K562 (cell line): Measurements from ENCODE around the gene TMPRSS9. TPM values are rescaled to one million over a fixed set of nuclear protein-coding genes. Genes with fewer than 3 reads are reported as not detected.

ENCODE experiments used
- GABPB2 ChIP-seq: fragments of 250-450 bp; sonication (Bioruptor Pico); conservative IDR thresholded peaks from 2 replicates; pipeline ENCODE4 v1.5.1; 2021; ENCODE audit warnings: mild to moderate bottlenecking
- HIVEP1 ChIP-seq: fragments of 250-450 bp; sonication (Bioruptor Pico); IDR thresholded peaks from 2 replicates; pipeline ENCODE4 v1.4.0; 2020; ENCODE audit warnings: mild to moderate bottlenecking
- MYC ChIP-seq, 2 experiments: fragments of 250-450 bp in 1 of 2; sonication (Bioruptor Pico) in 1 of 2; IDR thresholded peaks; 2 replicates each; pipeline versions ENCODE4 v1.5.1 to v1.6.1; 2012 to 2021; ENCODE audit warnings: low read depth in 2 of 2, borderline replicate concordance in 1 of 2, improper control_type of control experiment in 1 of 2, low read length in 1 of 2, mild to moderate bottlenecking in 1 of 2, moderate library complexity in 1 of 2
- RBM25 ChIP-seq: fragments of 200-400 bp; formaldehyde crosslinking; IDR thresholded peaks from 2 replicates; pipeline ENCODE4 v1.6.1; 2018; ENCODE audit warnings: low read length, low read depth, moderate library complexity; ENCODE audit not compliant: severe bottlenecking
- SMAD2 ChIP-seq: fragments of 150-350 bp; IDR thresholded peaks from 2 replicates; pipeline ENCODE4 v1.6.1; 2014; ENCODE audit warnings: low read depth, mild to moderate bottlenecking, low read length
- SMAD4 ChIP-seq: fragments of 250-450 bp; sonication (Bioruptor Pico); conservative IDR thresholded peaks from 2 replicates; pipeline ENCODE4 v1.8.0; 2021; ENCODE audit warnings: inconsistent platforms, mild to moderate bottlenecking, moderate library complexity
- TCF7L2 ChIP-seq: fragments of 150-350 bp; IDR thresholded peaks from 2 replicates; pipeline ENCODE4 v1.6.1; 2016; ENCODE audit warnings: low read depth, mild to moderate bottlenecking, low read length, moderate library complexity
- TGIF2 ChIP-seq: sonication (generic); formaldehyde crosslinking; IDR thresholded peaks from 2 replicates; pipeline ENCODE4 v1.8.1; 2022; ENCODE audit warnings: mild to moderate bottlenecking, missing genetic modification reagents, moderate library complexity
- ZNF121 ChIP-seq: sonication (generic); formaldehyde crosslinking; conservative IDR thresholded peaks from 2 replicates; pipeline ENCODE4 v1.8.0; 2022; ENCODE audit warnings: missing genetic modification reagents
- ZNF174 ChIP-seq: fragments of 250-450 bp; sonication (Bioruptor Pico); IDR thresholded peaks from 2 replicates; pipeline ENCODE4 v1.4.0; 2020; ENCODE audit warnings: mild to moderate bottlenecking
- polyA plus RNA-seq, 8 experiments: library from polyadenylated mRNA; depleted of rRNA in 4 of 8; stranded (reverse) in 5 of 8; unstranded in 3 of 8; fragments of >200 nt; fragmentation: Nextera tagmentation in 2 of 8; fragmentation: Illumina TruSeq in 1 of 8; extraction: Ambion mirVana in 2 of 8; extraction: Trizol in 1 of 8; gene quantifications; 2 replicates each; pipeline versions ENCODE4 v1.2.1 to v1.2.3, GENCODE V29; 2011 to 2014; ENCODE audit warnings: inconsistent platforms in 1 of 8, missing spikeins in 1 of 8
- total RNA-seq, 7 experiments: library from RNA; depleted of rRNA in 6 of 7; stranded (reverse); fragments of >200 nt in 6 of 7; fragmentation: Illumina TruSeq in 2 of 7; extraction: Trizol in 2 of 7; gene quantifications; 2 replicates each; pipeline versions ENCODE4 v1.2.1 to v1.2.3, GENCODE V29; 2011 to 2021; ENCODE audit warnings: low replicate concordance in 1 of 7
- TF ChIP-seq, protein P1 (sequence below): fragments of 450-650 bp; IDR thresholded peaks from 2 replicates; pipeline ENCODE4 v1.6.1; 2016; ENCODE audit warnings: low read depth
- TF ChIP-seq, protein P2 (sequence below): fragments of 250-450 bp; sonication (Bioruptor Pico); IDR thresholded peaks from 2 replicates; pipeline ENCODE4 v1.6.1; 2021; ENCODE audit warnings: mild to moderate bottlenecking
- TF ChIP-seq, protein P3 (sequence below): fragments of 450-650 bp; IDR thresholded peaks from 2 replicates; pipeline ENCODE4 v1.6.1; 2016

TMPRSS9 gene
- total and polyA plus RNA-seq, 9 of the 15 experiments (the other 6 are each of a cell fraction or from before 2014, with no cell fraction given): 0.01 to 0.03 TPM; not detected in 7

DNA sequence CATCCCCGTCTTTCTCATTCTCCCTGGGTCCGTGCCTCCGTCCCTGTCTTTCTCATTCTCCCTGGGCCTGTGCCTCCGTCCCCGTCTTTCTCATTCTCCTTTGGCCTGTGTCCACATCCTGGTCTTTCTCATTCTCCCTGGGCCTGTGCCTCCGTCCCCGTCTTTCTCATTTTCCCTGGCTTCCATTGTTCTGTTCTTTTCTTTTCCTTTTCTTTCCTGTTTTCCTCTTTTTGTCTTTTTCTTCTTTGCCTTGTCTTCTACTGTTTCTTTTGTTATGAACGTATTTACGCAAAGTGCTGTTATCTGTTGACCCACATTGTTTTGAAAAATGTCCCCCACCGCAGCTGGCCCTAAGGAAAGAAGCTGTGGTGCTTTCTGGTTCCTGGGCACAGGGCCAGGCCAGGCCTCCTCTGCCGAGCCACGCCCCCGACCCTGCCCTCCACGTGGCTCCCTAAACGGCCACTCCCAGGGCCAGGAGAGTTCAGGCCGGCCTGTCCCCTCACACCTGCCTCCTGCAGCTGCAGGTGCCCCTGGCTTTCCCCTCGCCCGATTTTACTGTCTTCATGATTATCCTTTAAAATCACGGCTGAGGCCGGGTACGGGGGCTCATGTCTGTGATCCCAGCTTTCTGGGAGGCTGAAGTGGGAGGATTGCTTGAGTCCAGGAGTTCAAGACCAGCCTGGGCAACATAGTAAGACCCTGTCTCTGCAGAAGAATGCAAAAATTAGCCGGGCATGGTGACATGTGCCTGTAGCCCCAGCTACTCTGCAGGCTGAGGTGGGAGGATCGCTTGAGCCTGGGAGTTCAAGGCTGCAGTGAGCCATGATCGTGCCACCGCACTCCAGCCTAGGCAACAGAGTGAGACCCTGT is 14.0 kb upstream of the TMPRSS9 start (continued):
- TF ChIP-seq, protein P1, sequence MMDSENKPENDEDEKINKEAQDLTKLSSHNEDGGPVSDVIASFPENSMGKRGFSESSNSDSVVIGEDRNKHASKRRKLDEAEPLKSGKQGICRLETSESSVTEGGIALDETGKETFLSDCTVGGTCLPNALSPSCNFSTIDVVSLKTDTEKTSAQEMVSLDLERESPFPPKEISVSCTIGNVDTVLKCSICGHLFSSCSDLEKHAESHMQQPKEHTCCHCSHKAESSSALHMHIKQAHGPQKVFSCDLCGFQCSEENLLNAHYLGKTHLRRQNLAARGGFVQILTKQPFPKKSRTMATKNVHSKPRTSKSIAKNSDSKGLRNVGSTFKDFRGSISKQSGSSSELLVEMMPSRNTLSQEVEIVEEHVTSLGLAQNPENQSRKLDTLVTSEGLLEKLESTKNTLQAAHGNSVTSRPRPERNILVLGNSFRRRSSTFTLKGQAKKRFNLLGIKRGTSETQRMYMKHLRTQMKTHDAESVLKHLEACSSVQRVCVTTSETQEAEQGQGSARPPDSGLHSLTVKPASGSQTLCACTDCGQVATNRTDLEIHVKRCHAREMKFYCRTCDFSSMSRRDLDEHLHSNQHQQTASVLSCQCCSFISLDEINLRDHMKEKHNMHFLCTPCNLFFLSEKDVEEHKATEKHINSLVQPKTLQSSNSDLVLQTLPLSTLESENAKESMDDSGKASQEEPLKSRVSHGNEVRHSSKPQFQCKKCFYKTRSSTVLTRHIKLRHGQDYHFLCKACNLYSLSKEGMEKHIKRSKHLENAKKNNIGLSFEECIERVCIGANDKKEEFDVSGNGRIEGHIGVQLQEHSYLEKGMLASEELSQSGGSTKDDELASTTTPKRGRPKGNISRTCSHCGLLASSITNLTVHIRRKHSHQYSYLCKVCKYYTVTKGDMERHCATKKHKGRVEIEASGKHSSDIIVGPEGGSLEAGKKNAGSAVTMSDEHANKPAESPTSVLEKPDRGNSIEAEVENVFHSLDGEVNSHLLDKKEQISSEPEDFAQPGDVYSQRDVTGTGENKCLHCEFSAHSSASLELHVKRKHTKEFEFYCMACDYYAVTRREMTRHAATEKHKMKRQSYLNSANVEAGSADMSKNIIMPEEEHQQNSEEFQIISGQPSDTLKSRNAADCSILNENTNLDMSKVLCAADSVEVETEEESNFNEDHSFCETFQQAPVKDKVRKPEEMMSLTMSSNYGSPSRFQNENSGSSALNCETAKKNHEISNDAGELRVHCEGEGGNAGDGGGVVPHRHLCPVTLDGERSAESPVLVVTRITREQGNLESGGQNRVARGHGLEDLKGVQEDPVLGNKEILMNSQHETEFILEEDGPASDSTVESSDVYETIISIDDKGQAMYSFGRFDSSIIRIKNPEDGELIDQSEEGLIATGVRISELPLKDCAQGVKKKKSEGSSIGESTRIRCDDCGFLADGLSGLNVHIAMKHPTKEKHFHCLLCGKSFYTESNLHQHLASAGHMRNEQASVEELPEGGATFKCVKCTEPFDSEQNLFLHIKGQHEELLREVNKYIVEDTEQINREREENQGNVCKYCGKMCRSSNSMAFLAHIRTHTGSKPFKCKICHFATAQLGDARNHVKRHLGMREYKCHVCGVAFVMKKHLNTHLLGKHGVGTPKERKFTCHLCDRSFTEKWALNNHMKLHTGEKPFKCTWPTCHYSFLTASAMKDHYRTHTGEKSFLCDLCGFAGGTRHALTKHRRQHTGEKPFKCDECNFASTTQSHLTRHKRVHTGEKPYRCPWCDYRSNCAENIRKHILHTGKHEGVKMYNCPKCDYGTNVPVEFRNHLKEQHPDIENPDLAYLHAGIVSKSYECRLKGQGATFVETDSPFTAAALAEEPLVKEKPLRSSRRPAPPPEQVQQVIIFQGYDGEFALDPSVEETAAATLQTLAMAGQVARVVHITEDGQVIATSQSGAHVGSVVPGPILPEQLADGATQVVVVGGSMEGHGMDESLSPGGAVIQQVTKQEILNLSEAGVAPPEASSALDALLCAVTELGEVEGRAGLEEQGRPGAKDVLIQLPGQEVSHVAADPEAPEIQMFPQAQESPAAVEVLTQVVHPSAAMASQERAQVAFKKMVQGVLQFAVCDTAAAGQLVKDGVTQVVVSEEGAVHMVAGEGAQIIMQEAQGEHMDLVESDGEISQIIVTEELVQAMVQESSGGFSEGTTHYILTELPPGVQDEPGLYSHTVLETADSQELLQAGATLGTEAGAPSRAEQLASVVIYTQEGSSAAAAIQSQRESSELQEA: no peak
- TF ChIP-seq ZNF174 (CRISPR knock-in tag): no peak
- no peak for TF ChIP-seq SMAD4
- TF ChIP-seq HIVEP1 (CRISPR knock-in tag): no peak
- peak; percentile 86 for TF ChIP-seq MYC (IDR thresholded peaks at IDR 0.05; ENCODE audit: low read depth, low read length)
- no peak for TF ChIP-seq MYC (CRISPR knock-in tag; IDR thresholded peaks at IDR 0.05; ENCODE audit: borderline replicate concordance, low read depth)
- TF ChIP-seq GABPB2: no peak
- no peak for TF ChIP-seq SMAD2
- no peak for TF ChIP-seq RBM25
- TF ChIP-seq, protein P2, sequence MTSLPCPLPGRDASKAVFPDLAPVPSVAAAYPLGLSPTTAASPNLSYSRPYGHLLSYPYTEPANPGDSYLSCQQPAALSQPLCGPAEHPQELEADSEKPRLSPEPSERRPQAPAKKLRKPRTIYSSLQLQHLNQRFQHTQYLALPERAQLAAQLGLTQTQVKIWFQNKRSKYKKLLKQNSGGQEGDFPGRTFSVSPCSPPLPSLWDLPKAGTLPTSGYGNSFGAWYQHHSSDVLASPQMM: no peak
- TF ChIP-seq, protein P3, sequence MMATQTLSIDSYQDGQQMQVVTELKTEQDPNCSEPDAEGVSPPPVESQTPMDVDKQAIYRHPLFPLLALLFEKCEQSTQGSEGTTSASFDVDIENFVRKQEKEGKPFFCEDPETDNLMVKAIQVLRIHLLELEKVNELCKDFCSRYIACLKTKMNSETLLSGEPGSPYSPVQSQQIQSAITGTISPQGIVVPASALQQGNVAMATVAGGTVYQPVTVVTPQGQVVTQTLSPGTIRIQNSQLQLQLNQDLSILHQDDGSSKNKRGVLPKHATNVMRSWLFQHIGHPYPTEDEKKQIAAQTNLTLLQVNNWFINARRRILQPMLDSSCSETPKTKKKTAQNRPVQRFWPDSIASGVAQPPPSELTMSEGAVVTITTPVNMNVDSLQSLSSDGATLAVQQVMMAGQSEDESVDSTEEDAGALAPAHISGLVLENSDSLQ: no peak; the same call in 1 of the 2 replicates
- TF ChIP-seq TCF7L2: no peak
- TF ChIP-seq TGIF2 (CRISPR knock-in tag): no peak
- peak; percentile 53; the same call in 1 of the 2 replicates for TF ChIP-seq ZNF121 (CRISPR knock-in tag)
